ENCODE measurements around the gene CD300H.

DNA sequence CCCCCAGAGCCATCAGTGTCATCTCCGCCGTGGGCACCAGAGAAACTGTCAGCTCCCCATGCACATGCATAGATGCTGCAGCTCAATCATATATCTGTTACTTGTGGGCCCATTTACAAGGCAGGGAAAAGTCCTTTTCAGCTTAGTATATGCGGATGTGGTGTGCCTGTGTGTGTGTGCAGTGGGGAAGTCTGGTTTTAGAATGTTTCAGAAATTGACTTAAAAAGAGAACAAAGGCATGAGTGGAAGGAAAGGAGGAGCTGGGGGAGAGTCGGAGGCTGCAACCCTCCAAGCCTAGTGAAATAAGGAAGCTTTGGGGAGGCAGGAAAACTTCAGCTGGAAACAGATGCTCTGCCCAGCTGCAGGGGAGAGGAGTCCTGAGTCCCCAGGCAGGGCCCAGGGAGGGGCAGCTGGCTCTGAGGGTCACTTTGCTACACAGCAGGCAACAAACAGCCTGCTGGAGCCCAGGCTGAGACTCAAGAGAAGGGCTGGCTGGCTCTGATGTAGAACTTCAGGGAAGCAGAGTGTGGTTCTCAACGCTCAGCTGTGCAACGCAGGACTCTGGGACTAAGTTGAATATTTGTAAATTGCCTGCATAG is 35.8 kb upstream of the CD300H start:
- TF ChIP-seq, protein P1, sequence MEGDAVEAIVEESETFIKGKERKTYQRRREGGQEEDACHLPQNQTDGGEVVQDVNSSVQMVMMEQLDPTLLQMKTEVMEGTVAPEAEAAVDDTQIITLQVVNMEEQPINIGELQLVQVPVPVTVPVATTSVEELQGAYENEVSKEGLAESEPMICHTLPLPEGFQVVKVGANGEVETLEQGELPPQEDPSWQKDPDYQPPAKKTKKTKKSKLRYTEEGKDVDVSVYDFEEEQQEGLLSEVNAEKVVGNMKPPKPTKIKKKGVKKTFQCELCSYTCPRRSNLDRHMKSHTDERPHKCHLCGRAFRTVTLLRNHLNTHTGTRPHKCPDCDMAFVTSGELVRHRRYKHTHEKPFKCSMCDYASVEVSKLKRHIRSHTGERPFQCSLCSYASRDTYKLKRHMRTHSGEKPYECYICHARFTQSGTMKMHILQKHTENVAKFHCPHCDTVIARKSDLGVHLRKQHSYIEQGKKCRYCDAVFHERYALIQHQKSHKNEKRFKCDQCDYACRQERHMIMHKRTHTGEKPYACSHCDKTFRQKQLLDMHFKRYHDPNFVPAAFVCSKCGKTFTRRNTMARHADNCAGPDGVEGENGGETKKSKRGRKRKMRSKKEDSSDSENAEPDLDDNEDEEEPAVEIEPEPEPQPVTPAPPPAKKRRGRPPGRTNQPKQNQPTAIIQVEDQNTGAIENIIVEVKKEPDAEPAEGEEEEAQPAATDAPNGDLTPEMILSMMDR (IDR thresholded peaks at IDR 0.05): no peak
- no peak for TF ChIP-seq EP300 (IDR thresholded peaks at IDR 0.05)
- no peak for TF ChIP-seq POLR2A (IDR thresholded peaks at IDR 0.05; ENCODE audit: low read depth)
- TF ChIP-seq POLR2AphosphoS5 (IDR thresholded peaks at IDR 0.05): no peak
